HG02678 (cell line): ENCODE measurements around the gene RUVBL2.

Experiments
- ATAC-seq: cut with Tn5 transposase; IDR thresholded peaks from one replicate; pipeline ENCODE4 v1.9.1; 2021; ENCODE audit warnings: mild to moderate bottlenecking, moderate library complexity; ENCODE audit not compliant: unreplicated experiment

RUVBL2 gene

DNA sequence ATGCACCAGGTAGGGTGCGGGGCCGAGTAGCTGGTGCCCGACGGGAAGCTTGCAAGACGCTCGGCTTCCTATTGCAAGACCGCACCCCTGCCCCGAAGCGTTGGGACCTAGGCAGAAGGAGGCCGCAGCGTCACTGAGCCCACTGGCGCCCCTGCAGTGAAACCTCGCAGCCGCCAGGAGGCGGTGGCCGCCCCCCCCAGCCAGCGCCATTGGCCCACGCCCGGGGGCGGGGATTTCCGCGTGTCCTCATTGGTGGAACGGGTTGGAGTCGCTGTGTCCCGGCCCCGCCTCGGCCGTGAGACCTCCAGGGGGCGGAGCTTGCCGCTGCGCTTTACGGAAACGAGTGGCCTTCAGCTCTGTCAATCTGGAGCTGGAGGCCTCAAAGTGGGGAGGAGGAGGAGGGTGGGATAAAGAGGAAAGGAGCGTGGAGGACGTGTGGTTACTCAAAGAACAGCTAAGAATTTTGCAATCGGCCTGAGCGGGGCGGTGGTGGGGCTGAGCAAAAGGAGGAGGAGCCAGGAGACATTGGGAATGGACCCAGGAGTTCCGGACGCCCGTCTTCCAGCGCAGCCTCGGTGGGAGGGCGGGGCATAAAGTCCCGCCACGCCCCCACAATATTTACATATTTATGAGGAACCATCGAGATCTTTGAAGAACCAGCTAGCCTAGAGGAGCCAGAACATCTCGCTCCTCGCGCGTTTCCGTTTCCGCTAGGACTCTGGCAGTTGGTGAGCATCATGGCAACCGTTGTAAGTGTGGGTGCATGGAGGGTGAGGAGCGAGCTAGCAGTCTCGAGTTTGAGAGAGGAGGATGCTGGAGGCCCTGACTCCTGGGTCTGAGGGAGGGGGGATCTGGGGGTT lies at the start of gene RUVBL2, which contains the start of gene GYS1:
TSS of gene RUVBL2 (plus strand) at position 713 of the 860 bp plus-strand sequence. CDS start at position 738, 25 bp downstream.
TSS of gene GYS1 (minus strand) at position 135 of the 860 bp plus-strand sequence. CDS start 197 bp downstream, outside the sequence.
- peak; percentile 88 for ATAC-seq

DNA sequence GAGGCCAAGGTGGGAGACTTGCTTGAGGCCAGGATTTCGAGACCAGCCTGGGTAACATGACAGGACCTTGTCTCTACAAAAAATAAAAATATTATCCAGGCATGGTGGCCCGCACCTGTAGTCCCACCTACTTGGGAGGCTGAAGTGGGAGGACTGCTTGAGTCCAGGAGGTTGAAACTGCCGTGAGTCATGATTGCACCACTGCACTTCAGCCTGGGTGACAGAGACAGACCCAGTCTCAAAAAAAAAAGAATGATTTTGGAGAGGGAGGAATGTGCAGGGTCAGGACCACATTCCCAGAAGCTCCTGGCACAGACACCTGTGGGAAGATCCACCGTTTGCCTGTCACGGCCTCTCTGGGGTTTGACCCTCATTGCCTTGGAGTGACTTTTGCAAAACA lies 48.3 kb upstream of the RUVBL2 start:
- no peak for ATAC-seq

DNA sequence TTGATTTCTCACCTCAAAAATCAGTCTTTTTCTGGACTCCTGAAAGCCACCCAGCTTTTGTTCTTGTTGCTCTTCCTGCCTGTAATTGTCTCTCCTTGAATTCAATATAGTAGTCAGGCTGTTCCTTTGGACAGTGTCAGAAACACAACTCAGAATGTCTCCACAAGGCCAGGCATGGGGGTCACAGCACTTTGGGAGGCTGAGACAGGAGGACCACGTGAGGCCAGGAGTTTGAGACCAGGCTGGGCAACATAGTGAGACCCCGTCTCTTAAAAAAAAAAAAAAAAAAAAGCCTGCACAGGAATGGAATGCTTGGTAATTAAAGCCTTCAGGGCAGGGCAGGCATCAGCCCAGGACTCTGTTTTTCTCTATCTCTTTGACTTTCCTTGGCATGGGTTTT lies 47.9 kb upstream of the RUVBL2 start:
- no peak for ATAC-seq

DNA sequence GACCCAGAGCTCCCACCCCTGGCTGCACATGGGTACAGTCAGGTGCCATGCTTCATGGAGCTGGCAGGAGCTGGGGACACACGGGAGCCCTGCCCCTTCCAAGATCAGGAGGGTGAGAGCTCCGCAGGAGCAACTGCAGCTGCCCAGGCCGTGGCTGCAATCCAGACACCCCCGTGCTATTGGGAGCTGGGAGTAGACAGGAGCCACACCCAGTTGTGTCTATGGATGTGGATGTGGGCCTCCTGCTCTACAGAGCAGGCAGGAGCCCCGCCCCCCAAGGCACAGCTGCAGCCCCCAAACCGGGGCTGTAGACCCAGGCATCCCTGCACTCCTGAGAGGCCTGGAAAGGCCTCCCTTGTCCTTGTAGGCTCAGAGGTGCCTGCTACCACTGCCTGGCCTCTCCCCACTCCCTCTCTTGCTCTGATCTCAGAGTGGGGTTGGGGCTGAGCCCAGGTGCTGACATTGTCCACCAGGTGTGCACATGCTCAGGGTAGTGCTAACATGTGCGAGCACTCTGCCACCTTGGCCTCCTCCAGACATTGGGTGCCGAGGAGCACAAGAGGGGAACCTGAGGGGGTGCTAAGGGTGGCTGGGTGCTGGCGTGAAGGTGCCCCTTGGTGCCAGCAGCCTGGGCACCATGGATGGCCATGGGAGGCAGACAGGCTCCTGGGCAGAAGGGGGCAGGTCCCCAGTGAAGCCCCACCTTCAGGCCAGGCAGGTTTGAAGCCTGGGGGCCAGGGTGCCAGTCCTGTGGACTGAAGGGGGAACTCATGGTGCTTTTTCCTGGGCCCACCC lies 47.0 kb upstream of the RUVBL2 start:
- no peak for ATAC-seq

DNA sequence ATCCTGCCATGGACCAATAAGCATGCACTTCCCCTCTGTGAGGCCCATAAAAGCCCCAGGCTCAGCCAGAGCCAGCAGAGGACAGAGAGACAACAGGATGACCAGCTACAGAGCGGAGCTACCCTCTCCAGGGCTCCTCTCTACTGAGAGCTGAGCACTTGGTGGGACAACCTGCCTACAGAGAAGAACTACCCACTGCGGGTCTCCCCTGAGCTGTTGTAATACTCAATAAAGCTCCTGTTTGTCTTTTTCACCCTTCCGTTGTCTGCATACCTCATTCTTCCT lies 46.5 kb upstream of the RUVBL2 start:
- no peak for ATAC-seq

DNA sequence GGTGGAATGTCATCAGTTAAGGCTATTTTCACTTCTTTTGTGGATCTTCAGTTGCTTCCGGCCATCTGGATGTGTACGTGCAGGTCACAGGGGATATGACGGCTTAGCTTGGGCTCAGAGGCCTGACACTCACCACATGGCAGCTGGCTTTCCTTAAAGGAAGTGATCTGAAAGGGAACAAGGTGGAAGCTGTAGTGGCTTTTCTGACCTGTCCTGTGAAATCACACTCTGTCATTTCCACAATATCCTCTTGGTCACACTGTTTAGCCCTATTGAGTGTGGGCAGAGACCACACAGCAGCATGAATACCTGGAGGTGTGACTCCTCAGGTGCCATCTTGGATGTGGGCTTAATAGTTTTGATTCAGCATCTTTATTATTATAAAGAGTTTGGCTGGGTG lies 43.5 kb upstream of the RUVBL2 start:
- ATAC-seq, result no peak

DNA sequence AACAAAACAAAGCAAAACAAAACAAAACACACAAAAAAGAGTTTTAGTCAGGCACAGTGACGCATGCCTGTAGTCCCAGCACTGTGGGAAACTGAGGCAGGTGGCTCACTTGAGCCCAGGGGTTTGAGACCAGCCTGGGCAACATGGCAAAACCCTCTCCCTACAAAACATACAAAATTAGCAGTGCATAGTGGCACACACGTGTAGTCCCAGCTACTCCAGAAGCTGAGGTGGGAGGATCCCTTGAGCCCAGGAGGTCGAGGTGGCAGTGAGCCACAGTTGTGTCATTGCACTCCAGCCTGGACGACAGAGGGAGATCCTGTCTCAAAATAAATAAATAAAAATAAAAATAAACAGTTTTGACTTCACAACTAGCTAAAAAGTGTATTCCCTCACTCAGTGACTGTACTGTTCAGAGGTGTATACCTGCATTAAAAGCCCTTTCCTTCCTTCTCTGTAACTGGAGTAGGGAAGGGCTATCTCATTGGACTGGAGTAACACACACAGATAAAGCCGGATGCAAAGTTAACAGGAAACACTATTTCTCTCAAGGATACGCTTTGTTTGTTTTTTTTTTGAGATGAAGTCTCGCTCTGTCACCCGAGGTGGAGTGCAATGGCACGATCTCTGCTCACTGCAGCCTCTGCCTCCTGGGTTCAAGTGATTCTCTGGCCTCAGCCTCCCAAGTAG lies 42.7 kb upstream of the RUVBL2 start:
- ATAC-seq, result no peak

DNA sequence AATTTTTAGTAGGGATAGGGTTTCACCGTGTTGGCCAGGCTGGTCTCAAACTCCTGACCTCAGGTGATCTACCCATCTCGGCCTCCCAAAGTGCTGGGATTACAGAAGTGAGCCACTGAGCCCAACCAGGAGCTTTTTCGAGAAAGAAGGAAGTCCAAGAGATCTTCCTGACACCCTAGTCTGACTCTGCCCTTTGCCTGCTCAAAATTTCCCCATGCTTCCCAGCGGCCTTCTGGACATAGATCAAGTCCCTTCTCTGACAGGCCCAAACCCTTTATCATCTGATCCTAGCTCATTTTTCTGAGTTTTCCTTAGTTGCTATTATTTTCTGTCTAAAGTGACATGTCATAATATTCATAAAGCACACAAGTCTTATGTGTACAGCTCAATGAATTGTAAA lies 40.5 kb upstream of the RUVBL2 start:
- no peak for ATAC-seq

DNA sequence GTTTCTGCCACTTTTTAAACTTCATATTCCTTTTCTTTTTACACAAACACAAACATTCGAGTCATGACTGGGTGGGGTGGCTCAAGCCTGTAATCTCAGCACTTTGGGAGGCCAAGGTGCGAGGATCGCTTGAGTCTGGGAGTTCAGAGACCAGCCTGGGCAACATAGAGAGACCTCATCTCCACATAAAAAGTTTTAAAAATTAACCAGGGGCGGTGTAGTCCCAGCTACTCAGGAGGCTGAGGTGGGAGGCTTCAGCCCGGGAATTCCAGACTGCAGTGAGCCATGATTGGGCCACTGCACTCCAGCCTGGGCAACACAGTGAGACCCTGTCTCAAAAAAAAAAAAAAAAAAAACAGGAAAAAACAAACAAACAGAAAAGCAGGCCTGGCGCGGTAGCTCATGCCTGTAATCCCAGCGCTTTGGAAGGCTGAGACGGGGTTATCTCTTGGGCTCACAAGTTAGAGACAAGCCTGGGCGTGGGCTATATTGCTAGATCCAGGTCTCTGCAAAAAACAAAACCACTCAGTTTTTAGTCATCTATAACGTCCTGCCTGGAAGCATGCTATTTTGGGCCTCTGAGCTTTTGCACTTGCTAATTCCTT lies 39.6 kb upstream of the RUVBL2 start:
- ATAC-seq, result no peak

DNA sequence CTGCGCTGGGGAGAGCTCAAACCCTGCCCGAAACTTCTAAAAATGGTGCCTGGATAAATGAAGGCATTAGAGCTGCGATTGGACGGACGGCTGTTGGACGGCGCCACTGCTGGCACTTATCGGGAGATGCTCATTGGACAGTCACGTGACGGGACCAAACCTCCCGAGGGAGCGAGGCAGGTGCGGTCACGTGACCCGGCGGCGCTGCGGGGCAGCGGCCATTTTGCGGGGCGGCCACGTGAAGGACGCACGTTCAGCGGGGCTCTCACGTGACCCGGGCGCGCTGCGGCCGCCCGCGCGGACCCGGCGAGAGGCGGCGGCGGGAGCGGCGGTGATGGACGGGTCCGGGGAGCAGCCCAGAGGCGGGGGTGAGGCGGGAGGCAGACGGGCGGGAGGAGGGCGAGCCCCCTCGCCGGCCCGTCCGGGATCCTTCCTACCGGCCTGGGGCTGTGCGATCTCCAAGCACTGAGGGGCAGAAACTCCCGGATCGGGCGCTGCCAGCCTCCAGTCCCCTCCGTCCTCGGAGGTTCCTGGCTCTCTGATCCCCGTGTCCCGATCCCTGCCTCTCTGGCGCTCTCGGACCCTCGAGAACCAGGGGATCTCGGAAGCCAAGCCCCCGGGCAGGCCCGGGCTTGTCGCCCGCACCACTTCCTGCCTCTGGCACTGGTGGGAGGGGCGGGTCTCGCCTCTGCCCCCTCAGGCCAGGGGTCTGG lies 38.9 kb upstream of the RUVBL2 start, which contains the start of gene BAX:
TSS of gene BAX (plus strand) at position 281 of the 713 bp plus-strand sequence. CDS start at position 335, 54 bp downstream.
- ATAC-seq, result peak; percentile 91

DNA sequence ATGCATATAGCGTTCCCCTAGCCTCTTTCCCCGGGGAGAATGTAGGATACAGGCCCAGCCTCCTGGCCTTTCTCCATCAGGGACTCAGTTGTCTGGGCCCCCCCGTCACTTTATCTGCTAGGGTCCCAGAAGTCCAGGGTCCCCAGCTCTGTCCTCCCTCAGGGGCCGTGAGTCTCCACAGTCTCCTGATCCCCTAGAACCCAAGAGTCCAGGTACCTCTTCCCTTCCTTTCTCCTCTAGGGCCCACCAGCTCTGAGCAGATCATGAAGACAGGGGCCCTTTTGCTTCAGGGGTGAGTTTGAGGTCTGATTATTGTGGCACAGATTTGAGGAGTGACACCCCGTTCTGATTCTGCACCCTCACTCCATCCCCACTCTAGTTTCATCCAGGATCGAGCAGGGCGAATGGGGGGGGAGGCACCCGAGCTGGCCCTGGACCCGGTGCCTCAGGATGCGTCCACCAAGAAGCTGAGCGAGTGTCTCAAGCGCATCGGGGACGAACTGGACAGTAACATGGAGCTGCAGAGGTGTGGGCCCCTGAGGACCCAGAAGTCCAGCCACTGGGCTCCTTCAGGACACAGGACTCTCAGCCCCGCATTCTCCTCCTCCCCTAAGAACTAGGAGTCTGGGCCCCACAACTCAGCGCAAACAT lies 38.3 kb upstream of the RUVBL2 start:
- ATAC-seq, result no peak

DNA sequence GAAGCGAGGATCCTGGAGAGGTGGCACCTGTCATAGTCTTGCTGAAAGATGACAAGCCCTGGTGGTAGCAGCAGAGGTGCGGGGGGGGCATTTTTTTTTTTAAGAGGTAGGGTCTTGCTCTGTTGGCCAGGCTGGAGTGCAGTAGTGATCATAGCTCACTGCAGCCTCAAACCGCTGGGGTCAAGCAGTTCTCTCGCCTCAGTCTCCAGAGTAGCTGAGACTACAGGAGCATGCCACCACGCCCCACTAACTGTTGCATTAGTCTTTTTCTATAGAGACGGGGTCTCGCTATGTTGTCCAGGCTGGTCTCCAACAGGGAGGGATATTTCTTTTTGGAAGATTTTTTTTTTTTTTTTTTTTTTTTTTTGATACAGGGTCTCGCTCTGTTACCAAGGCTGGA lies 35.7 kb upstream of the RUVBL2 start:
- ATAC-seq, result no peak

DNA sequence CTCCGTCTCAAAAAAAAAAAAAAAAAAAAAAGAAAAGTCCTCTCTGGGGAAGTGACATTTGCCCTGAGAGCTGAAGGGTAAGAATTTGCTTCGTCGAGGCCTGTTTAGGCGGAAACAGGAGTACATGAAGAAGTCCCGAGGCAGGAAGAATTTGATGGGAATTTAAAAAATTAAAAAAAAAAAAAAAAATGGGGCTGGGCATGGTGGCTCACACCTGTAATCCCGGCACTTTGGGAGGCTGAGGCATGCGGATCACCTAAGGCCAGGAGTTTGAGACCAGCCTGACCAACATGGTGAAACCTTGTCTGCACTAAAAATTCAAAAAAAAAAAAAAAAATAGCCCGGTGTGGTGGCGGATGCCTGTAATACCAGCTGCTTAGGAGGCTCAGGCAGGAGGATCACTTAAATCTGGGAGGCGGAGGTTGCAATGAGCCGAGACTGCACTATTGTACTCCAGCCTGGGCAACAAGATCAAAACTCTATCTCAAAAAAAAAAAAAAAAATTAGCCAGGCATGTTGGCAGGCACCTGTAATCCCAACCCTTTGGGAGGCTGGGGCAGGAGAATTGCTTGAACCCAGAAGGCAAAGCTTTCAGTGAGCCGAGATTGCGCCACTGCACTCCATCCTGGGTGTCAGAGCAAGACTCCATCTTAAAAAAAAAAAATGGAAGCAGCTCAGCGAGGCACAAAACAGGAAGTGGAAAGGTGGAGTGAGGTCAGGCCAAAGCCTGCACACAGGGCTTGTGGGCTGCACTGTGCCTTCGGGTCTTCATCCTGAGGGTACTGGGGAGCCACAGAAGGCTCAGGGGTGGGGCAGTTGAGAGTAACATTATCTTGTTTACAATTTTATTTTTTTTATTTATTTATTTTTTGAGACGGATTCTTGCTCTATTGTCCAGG lies 34.1 kb upstream of the RUVBL2 start:
- ATAC-seq, result no peak

DNA sequence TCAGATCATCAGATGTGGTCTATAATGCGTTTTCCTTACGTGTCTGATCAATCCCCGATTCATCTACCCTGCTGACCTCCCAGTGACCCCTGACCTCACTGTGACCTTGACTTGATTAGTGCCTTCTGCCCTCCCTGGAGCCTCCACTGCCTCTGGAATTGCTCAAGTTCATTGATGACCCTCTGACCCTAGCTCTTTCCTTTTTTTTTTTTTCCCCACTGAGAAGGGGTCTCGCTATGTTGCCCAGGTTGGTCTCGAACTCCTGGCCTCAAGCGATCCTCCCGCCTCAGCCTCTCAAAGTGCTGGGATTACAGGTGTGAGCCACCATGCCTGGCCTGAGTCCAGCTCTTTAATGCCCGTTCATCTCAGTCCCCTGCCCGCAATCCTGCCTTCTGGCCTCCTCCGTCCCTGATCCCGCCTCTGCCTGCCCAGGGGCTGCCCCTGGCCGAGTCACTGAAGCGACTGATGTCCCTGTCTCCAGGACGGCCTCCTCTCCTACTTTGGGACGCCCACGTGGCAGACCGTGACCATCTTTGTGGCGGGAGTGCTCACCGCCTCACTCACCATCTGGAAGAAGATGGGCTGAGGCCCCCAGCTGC lies 32.5 kb upstream of the RUVBL2 start:
- no peak for ATAC-seq

DNA sequence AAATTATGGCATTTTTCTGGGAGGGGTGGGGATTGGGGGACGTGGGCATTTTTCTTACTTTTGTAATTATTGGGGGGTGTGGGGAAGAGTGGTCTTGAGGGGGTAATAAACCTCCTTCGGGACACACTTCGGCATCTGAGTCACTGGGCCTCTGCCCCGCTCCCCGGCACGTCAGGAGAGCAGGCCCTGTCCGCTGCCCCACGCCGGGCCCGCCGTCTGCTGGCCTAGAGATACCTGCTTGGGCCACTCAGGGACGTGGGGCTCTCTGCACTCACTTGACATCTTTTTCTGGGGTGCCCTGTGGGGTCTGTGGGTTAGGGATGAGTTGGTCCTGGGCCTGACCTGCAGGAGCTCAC lies 32.0 kb upstream of the RUVBL2 start:
- ATAC-seq, result no peak

DNA sequence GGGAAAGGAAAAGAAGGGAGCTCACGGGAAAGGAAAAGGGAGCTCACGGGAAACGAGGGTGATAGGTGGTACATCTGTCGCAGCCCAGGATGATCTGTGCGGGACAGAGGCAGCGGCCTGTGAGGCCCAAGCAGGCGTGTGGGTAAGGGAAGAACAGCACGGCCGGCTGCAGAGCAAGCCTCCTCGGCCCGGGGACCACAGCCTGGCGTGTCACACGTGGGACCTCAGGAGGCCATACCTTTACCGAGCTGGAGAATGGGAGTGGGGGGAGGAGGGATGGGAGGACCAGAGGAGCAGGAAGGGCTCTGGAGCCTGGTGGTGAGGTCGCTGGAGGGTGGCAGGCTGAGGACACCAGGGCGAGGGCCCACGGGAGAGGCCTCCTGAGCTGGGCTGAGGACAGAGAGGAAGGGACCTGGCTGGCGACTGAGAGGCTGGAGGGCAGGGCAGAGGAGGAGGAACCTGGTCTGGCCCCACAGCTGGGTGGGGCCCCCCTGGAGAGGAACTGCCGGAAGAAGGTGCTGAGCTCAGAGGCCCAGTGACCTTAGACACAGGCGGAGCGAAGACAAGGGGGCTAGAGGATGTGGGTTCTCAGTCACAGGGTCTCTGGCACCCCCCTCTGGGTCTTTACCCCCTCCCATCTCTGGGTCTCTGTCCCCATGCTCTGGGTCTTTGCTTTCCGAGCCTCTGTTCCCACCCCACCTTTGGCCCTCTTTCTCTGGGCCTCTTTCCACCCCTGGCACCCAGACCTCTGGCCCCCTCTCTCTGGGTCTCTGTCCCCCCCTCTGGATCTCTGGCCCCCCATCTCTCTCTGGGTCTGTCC lies 31.4 kb upstream of the RUVBL2 start:
- ATAC-seq, result peak; percentile 41

DNA sequence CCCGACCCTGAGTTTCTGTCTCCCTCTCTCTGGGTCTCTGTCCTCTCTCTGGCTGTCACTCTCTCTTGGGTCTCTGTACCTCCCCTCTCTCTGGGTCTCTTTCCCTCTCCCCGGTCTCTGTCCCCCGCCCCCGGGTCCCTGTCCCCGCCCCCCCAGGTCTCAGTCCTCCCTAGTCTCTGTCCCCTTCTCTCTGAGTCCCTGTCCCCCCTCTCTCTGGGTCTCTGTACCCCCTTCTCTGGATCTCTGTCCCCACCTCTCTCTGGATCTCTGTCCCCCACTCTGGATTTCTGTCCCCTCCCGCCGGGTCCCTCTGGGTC lies 30.9 kb upstream of the RUVBL2 start:
- ATAC-seq, result no peak
